HepG2 (cell line): ENCODE data around the gene DDHD1. TPM values are rescaled to one million over a fixed set of nuclear protein-coding genes. Genes with fewer than 3 reads are reported as not detected.
A peak's percentile ranks its signal among the peaks of the same experiment; 100 is the strongest.

Experiments used
- AKAP8 ChIP-seq: sonication (generic); formaldehyde crosslinking; IDR thresholded peaks from 2 replicates; pipeline ENCODE4 v1.5.1; 2020; ENCODE audit warnings: mild to moderate bottlenecking, missing genetic modification reagents
- BCL6 ChIP-seq: IDR thresholded peaks from 2 replicates; pipeline ENCODE4 v1.6.1; 2016; ENCODE audit warnings: missing genetic modification reagents, missing compliant biosample characterization
- BRD4 ChIP-seq: sonication (generic); formaldehyde crosslinking; IDR thresholded peaks from 2 replicates; pipeline ENCODE4 v1.4.0; 2020; ENCODE audit warnings: missing genetic modification reagents
- CCAR2 ChIP-seq: fragments of 200-400 bp; formaldehyde crosslinking; optimal IDR thresholded peaks from 2 replicates; pipeline ENCODE3; 2018; ENCODE audit warnings: low read depth, mild to moderate bottlenecking, low read length, moderate library complexity
- EEA1 ChIP-seq: sonication (generic); formaldehyde crosslinking; IDR thresholded peaks from 2 replicates; pipeline ENCODE4 v1.5.1; 2020; ENCODE audit warnings: mild to moderate bottlenecking, missing genetic modification reagents, borderline replicate concordance
- GATAD1 ChIP-seq: IDR thresholded peaks from 2 replicates; pipeline ENCODE4 v1.6.1; 2016; ENCODE audit warnings: missing genetic modification reagents, missing compliant biosample characterization
- ISX ChIP-seq: sonication (generic); formaldehyde crosslinking; conservative IDR thresholded peaks from 2 replicates; pipeline ENCODE4 v1.5.0; 2020; ENCODE audit warnings: missing genetic modification reagents
- JDP2 ChIP-seq: sonication (generic); formaldehyde crosslinking; IDR thresholded peaks from 2 replicates; pipeline ENCODE4 v1.8.1; 2022; ENCODE audit warnings: missing genetic modification reagents, borderline replicate concordance
- MED13 ChIP-seq: sonication (generic); formaldehyde crosslinking; IDR thresholded peaks from 2 replicates; pipeline ENCODE4 v1.5.0; 2020; ENCODE audit warnings: missing genetic modification reagents
- NCOA2 ChIP-seq: sonication (generic); formaldehyde crosslinking; IDR thresholded peaks from 2 replicates; pipeline ENCODE4 v1.8.0; 2022; ENCODE audit warnings: inconsistent platforms
- RCOR2 ChIP-seq: IDR thresholded peaks from 2 replicates; pipeline ENCODE4 v1.6.1; 2016; ENCODE audit warnings: missing biosample characterization, missing genetic modification reagents
- REL ChIP-seq: sonication (generic); formaldehyde crosslinking; conservative IDR thresholded peaks from 2 replicates; pipeline ENCODE4 v1.8.0; 2022; ENCODE audit warnings: mild to moderate bottlenecking, missing genetic modification reagents, moderate library complexity
- SMARCE1 ChIP-seq: fragments of 450-650 bp; IDR thresholded peaks from 2 replicates; pipeline ENCODE4 v1.6.1; 2017; ENCODE audit warnings: borderline replicate concordance
- SOX6 ChIP-seq, 2 experiments: fragments of 450-650 bp in 1 of 2; sonication (generic) in 1 of 2; formaldehyde crosslinking in 1 of 2; IDR thresholded peaks; 2 replicates each; pipeline versions ENCODE4 v1.4.0 to v1.6.1; 2017 to 2020; ENCODE audit warnings: antibody characterized with exemption in 1 of 2, mild to moderate bottlenecking in 1 of 2, missing genetic modification reagents in 1 of 2
- SP1 ChIP-seq, 2 experiments: fragments of 450-650 bp in 1 of 2; sonication (generic) in 1 of 2; formaldehyde crosslinking in 1 of 2; IDR thresholded peaks; 2 replicates each; pipeline versions ENCODE4 v1.4.0 to v1.6.1; 2016 to 2020; ENCODE audit warnings: missing genetic modification reagents in 1 of 2
- YEATS4 ChIP-seq: sonication (generic); formaldehyde crosslinking; IDR thresholded peaks from 2 replicates; pipeline ENCODE4 v1.4.0; 2020; ENCODE audit warnings: missing genetic modification reagents, borderline replicate concordance
- ZBTB1 ChIP-seq: sonication (generic); formaldehyde crosslinking; IDR thresholded peaks from 2 replicates; pipeline ENCODE4 v1.4.0; 2020; ENCODE audit warnings: missing genetic modification reagents, borderline replicate concordance
- ZC3H13 ChIP-seq: sonication (generic); formaldehyde crosslinking; IDR thresholded peaks from 2 replicates; pipeline ENCODE4 v1.8.1; 2023; ENCODE audit warnings: mild to moderate bottlenecking, missing genetic modification reagents, moderate library complexity
- ZNF329 ChIP-seq: sonication (generic); formaldehyde crosslinking; IDR thresholded peaks from 2 replicates; pipeline ENCODE4 v1.9.0; 2021; ENCODE audit warnings: low read depth, mild to moderate bottlenecking, missing genetic modification reagents
- ZNF383 ChIP-seq: sonication (generic); formaldehyde crosslinking; IDR thresholded peaks from 2 replicates; pipeline ENCODE4 v1.4.0; 2020; ENCODE audit warnings: missing genetic modification reagents, mild to moderate bottlenecking, borderline replicate concordance
- ZNF432 ChIP-seq: sonication (generic); formaldehyde crosslinking; IDR thresholded peaks from 2 replicates; pipeline ENCODE4 v1.5.0; 2020; ENCODE audit warnings: missing genetic modification reagents, mild to moderate bottlenecking, borderline replicate concordance
- ZNF484 ChIP-seq: sonication (generic); formaldehyde crosslinking; IDR thresholded peaks from 2 replicates; pipeline ENCODE4 v1.5.1; 2020; ENCODE audit warnings: mild to moderate bottlenecking, low read depth, missing genetic modification reagents, borderline replicate concordance
- ZNF775 ChIP-seq: sonication (generic); formaldehyde crosslinking; IDR thresholded peaks from 2 replicates; pipeline ENCODE4 v1.4.0; 2020; ENCODE audit warnings: missing genetic modification reagents, mild to moderate bottlenecking, moderate library complexity, borderline replicate concordance
- polyA plus RNA-seq, 8 experiments: library from polyadenylated mRNA; depleted of rRNA in 3 of 8; stranded (reverse) in 7 of 8; unstranded in 1 of 8; fragments of >200 nt; fragmentation: Illumina TruSeq in 4 of 8; extraction: Trizol in 4 of 8; gene quantifications; 2 replicates each; pipeline versions ENCODE4 v1.2.1 to v1.2.3, GENCODE V29; 2011 to 2016; ENCODE audit warnings: low read depth in 4 of 8, missing spikeins in 1 of 8, mixed read lengths in 1 of 8; ENCODE audit not compliant: insufficient read depth in 1 of 8
- total RNA-seq, 5 experiments: library from RNA; depleted of rRNA; stranded (reverse); fragments of >200 nt; fragmentation: Illumina TruSeq; extraction: Trizol; gene quantifications; 2 replicates each; pipeline ENCODE4 v1.2.3, GENCODE V29; 2016; ENCODE audit warnings: low read depth in 1 of 5
- TF ChIP-seq, protein P1 (sequence below): sonication (generic); formaldehyde crosslinking; IDR thresholded peaks from 2 replicates; pipeline ENCODE4 v1.4.0; 2020; ENCODE audit warnings: missing genetic modification reagents, borderline replicate concordance
- TF ChIP-seq, protein P2 (sequence below): IDR thresholded peaks from 2 replicates; pipeline ENCODE4 v1.6.1; 2016; ENCODE audit warnings: missing compliant biosample characterization, missing genetic modification reagents, borderline replicate concordance

DDHD1 gene
- total and polyA plus RNA-seq, 2 of the 13 experiments (the other 11 are each of a cell fraction or from before 2014, with no cell fraction given) = 4.6 to 8.3 TPM

DNA sequence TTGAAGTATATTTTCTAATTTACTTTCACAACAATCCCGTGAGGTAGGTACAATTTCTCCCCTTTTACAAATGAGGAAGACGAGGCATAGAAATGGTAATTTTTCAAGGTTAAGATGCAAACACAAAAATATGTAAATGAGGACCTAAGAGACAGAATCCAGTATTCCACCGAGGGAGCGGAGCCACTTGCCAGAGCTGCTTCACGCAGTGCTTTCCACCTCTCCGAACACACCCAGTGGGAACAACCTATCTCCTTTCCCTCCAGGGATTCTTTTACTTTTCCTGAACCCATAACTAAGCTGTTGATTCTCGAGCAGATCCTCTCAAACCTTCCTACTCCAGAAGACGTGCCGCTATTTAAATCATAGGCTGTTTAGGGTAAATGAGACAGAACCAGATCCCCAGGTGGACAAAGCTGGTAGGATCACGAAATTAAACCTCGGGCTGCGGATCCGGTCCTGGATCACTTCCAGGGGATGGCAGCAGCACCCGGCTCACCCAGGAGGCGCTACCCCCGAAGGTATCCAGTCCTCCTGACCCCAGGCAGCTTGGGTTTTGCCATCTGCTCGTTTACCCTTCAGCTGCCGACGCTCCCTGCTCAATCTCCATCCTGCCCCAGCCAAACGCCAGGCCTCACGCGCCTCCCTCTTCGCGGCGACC, 1.5 kb downstream of the DDHD1 start (continued):
- TF ChIP-seq, protein P1, sequence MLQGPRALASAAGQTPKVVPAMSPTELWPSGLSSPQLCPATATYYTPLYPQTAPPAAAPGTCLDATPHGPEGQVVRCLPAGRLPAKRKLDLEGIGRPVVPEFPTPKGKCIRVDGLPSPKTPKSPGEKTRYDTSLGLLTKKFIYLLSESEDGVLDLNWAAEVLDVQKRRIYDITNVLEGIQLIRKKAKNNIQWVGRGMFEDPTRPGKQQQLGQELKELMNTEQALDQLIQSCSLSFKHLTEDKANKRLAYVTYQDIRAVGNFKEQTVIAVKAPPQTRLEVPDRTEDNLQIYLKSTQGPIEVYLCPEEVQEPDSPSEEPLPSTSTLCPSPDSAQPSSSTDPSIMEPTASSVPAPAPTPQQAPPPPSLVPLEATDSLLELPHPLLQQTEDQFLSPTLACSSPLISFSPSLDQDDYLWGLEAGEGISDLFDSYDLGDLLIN = no peak
- TF ChIP-seq, protein P2, sequence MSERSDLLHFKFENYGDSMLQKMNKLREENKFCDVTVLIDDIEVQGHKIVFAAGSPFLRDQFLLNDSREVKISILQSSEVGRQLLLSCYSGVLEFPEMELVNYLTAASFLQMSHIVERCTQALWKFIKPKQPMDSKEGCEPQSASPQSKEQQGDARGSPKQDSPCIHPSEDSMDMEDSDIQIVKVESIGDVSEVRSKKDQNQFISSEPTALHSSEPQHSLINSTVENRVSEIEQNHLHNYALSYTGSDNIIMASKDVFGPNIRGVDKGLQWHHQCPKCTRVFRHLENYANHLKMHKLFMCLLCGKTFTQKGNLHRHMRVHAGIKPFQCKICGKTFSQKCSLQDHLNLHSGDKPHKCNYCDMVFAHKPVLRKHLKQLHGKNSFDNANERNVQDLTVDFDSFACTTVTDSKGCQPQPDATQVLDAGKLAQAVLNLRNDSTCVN (CRISPR knock-in tag) = no peak
- no peak for TF ChIP-seq ZNF329 (CRISPR knock-in tag)
- no peak for TF ChIP-seq GATAD1 (CRISPR knock-in tag)
- TF ChIP-seq RCOR2 (CRISPR knock-in tag) = no peak
- TF ChIP-seq JDP2 = no peak
- no peak for TF ChIP-seq ZNF484 (CRISPR knock-in tag)
- TF ChIP-seq ZC3H13 = peak; percentile 23; the same call in 1 of the 2 replicates
- TF ChIP-seq MED13 (CRISPR knock-in tag) = peak; percentile 56; the same call in 1 of the 2 replicates
- no peak for TF ChIP-seq SMARCE1
- TF ChIP-seq ZNF383 = no peak
- TF ChIP-seq SP1 (IDR thresholded peaks at IDR 0.05) = no peak
- TF ChIP-seq SP1 (CRISPR knock-in tag; IDR thresholded peaks at IDR 0.05) = no peak
- TF ChIP-seq NCOA2 (CRISPR knock-in tag) = no peak
- no peak for TF ChIP-seq CCAR2
- TF ChIP-seq BCL6 (CRISPR knock-in tag) = no peak
- TF ChIP-seq ZBTB1 = no peak
- TF ChIP-seq REL = no peak
- TF ChIP-seq ZNF432 = no peak
- 0 out of 2 replicates have a peak, but pooled peaks have one; percentile 58 for TF ChIP-seq BRD4 (CRISPR knock-in tag)
- TF ChIP-seq EEA1 (CRISPR knock-in tag) = no peak
- TF ChIP-seq SOX6 (IDR thresholded peaks at IDR 0.05) = no peak
- TF ChIP-seq SOX6 (CRISPR knock-in tag; IDR thresholded peaks at IDR 0.05) = no peak
- TF ChIP-seq ISX (CRISPR knock-in tag) = 0 out of 2 replicates have a peak, but pooled peaks have one; percentile 24
- TF ChIP-seq AKAP8 (CRISPR knock-in tag) = no peak
- no peak for TF ChIP-seq ZNF775 (CRISPR knock-in tag)
- TF ChIP-seq YEATS4 (CRISPR knock-in tag) = peak; percentile 37; the same call in 1 of the 2 replicates
